Activated T-cell treated with anti-CD3 and anti-CD28 coated beads, Interleukin-2, amount 50 U/mL, for 1 hour (primary cell): ENCODE measurements around the gene IL17REL.

Source experiments
- DNase-seq: peaks from one replicate; pipeline ENCODE4 v3.0.0-alpha.2; 2020

IL17REL gene

GRCh38 chr22:50045211-50046018, 32.9 kb upstream of the IL17REL start:
- no peak for DNase-seq

- no peak for DNase-seq
Measured at GRCh38 chr22:50044485-50045118, 32.0 kb upstream of the IL17REL start.

GRCh38 chr22:50041361-50042065, 28.9 kb upstream of the IL17REL start:
- no peak for DNase-seq

- no peak for DNase-seq
Measured at GRCh38 chr22:50040717-50041116, 28.2 kb upstream of the IL17REL start.

GRCh38 chr22:50039669-50040443, 27.3 kb upstream of the IL17REL start:
- no peak for DNase-seq

GRCh38 chr22:50035976-50036724, 23.6 kb upstream of the IL17REL start:
- no peak for DNase-seq

GRCh38 chr22:50035131-50035881, 22.7 kb upstream of the IL17REL start:
- DNase-seq: no peak

- DNase-seq: no peak
Measured at GRCh38 chr22:50034126-50035081, 21.8 kb upstream of the IL17REL start.

GRCh38 chr22:50032941-50033601, 20.5 kb upstream of the IL17REL start:
- no peak for DNase-seq

- DNase-seq: peak; percentile 16
Measured at GRCh38 chr22:50032109-50032871, 19.7 kb upstream of the IL17REL start.

GRCh38 chr22:50031189-50032091, 18.9 kb upstream of the IL17REL start:
- DNase-seq: peak; percentile 17

GRCh38 chr22:50030297-50031188, 18.0 kb upstream of the IL17REL start:
- DNase-seq: peak; percentile 88

GRCh38 chr22:50027639-50028537, 15.3 kb upstream of the IL17REL start:
- peak; percentile 58 for DNase-seq

- no peak for DNase-seq
Measured at GRCh38 chr22:50025993-50026392, 13.4 kb upstream of the IL17REL start.

GRCh38 chr22:50022171-50022819, 9.7 kb upstream of the IL17REL start:
- no peak for DNase-seq
